ENCODE measurements around the gene OSM.

Gene OSM

GRCh38 chr22:30285176-30285845 lies 18.7 kb upstream of the OSM start:
- no peak for DNase-seq (ENCODE audit: low read depth)

- no peak for DNase-seq (ENCODE audit: low read depth)
These were observed 18.0 kb upstream of the OSM start for GRCh38 chr22:30284666-30285065.

- DNase-seq (ENCODE audit: low read depth), result no peak
These were observed 17.5 kb upstream of the OSM start for GRCh38 chr22:30284172-30284571.

GRCh38 chr22:30283342-30283741 lies 16.7 kb upstream of the OSM start:
- no peak for DNase-seq (ENCODE audit: low read depth)

- no peak for DNase-seq (ENCODE audit: low read depth)
These were observed 16.0 kb upstream of the OSM start for GRCh38 chr22:30282616-30283046.

GRCh38 chr22:30280505-30280904 lies 13.9 kb upstream of the OSM start:
- no peak for DNase-seq (ENCODE audit: low read depth)

- DNase-seq (ENCODE audit: low read depth), result no peak
These were observed 13.3 kb upstream of the OSM start for GRCh38 chr22:30279932-30280331.

- DNase-seq (ENCODE audit: low read depth), result no peak
These were observed 12.6 kb upstream of the OSM start for GRCh38 chr22:30279046-30279788.

- no peak for DNase-seq (ENCODE audit: low read depth)
These were observed 11.1 kb upstream of the OSM start for GRCh38 chr22:30277547-30278344.

- no peak for DNase-seq (ENCODE audit: low read depth)
These were observed 9.4 kb upstream of the OSM start for GRCh38 chr22:30276039-30276438.

GRCh38 chr22:30275625-30276024 lies 9.0 kb upstream of the OSM start:
- DNase-seq (ENCODE audit: low read depth), result no peak

- DNase-seq (ENCODE audit: low read depth), result no peak
These were observed 7.8 kb upstream of the OSM start for GRCh38 chr22:30274437-30274812.

- no peak for DNase-seq (ENCODE audit: low read depth)
These were observed 7.2 kb upstream of the OSM start for GRCh38 chr22:30273711-30274436.

- DNase-seq (ENCODE audit: low read depth), result no peak
These were observed 6.3 kb upstream of the OSM start for GRCh38 chr22:30272781-30273601.

GRCh38 chr22:30270832-30271231 lies 4.2 kb upstream of the OSM start:
- DNase-seq (ENCODE audit: low read depth), result no peak

- no peak for DNase-seq (ENCODE audit: low read depth)
These were observed 1.7 kb upstream of the OSM start for GRCh38 chr22:30268331-30268730.

GRCh38 chr22:30267382-30268302 lies 991 bp upstream of the OSM start:
- no peak for DNase-seq (ENCODE audit: low read depth)

GRCh38 chr22:30265823-30266444 lies 717 bp downstream of the OSM start:
- DNase-seq (ENCODE audit: low read depth), result peak; percentile 73

- no peak for DNase-seq (ENCODE audit: low read depth)
These were observed 1.4 kb downstream of the OSM start for GRCh38 chr22:30265131-30265720.

Measured in activated gamma-delta T cell treated with anti-CD3 and anti-CD28 coated beads, Interleukin-2, amount 50 U/mL, for 16 hours (primary cell).